WTC11 (cell line): ENCODE data around the gene COPB2. TPM values are rescaled to one million over a fixed set of nuclear protein-coding genes. Genes with fewer than 3 reads are reported as not detected.

ENCODE experiments used
- ATAC-seq: fragments of 200-7000 bp; cut with Tn5 transposase; 2 replicates; pipeline ENCODE4 v1.10.0; 2021; ENCODE audit warnings: mild to moderate bottlenecking, moderate library complexity
- CTCF ChIA-PET: fragments of 300-600 bp; sonication (Branson Sonifier 250); formaldehyde crosslinking; loops from one replicate; lab custom pipeline; 2021; ENCODE audit warnings: antibody characterized with exemption; lab: Charles Lee
- POLR2A ChIA-PET: fragments of 350-600 bp; sonication (Branson Sonifier 250); formaldehyde crosslinking; loops from one replicate; lab custom pipeline; 2021; ENCODE audit warnings: antibody characterized with exemption; lab: Charles Lee
- DNase-seq: peaks from one replicate; pipeline ENCODE4 v3.0.0; 2021; ENCODE audit warnings: low spot score
- H3K27ac Mint-ChIP-seq: 2 replicates; pipeline ENCODE4 v1.8.0; 2021; ENCODE audit warnings: mixed read lengths
- H3K27me3 Mint-ChIP-seq: 2 replicates; pipeline ENCODE4 v1.8.0; 2021; ENCODE audit warnings: low read depth, mild to moderate bottlenecking, moderate library complexity, mixed read lengths
- H3K36me3 Mint-ChIP-seq: 2 replicates; pipeline ENCODE4 v1.8.0; 2021; ENCODE audit warnings: mixed read lengths
- H3K4me1 Mint-ChIP-seq: 2 replicates; pipeline ENCODE4 v1.8.0; 2022; ENCODE audit warnings: mixed read lengths
- H3K4me3 Mint-ChIP-seq: 2 replicates; pipeline ENCODE4 v1.8.0; 2021; ENCODE audit warnings: mild to moderate bottlenecking, moderate library complexity, mixed read lengths
- H3K9me3 Mint-ChIP-seq: 2 replicates; pipeline ENCODE4 v1.8.0; 2021; ENCODE audit warnings: mixed read lengths
- ATF1 ChIP-seq: sonication (generic); formaldehyde crosslinking; IDR thresholded peaks from 2 replicates; pipeline ENCODE4 v1.8.1; 2023; ENCODE audit warnings: mild to moderate bottlenecking, moderate library complexity, missing genetic modification reagents
- CREB1 ChIP-seq: sonication (generic); formaldehyde crosslinking; IDR thresholded peaks from 2 replicates; pipeline ENCODE4 v1.8.0; 2023; ENCODE audit warnings: mild to moderate bottlenecking, missing genetic modification reagents
- FOXP4 ChIP-seq: sonication (generic); formaldehyde crosslinking; IDR thresholded peaks from 2 replicates; pipeline ENCODE4 v1.8.0; 2022; ENCODE audit warnings: mild to moderate bottlenecking, missing genetic modification reagents
- JUN ChIP-seq: sonication (generic); formaldehyde crosslinking; IDR thresholded peaks from 2 replicates; pipeline ENCODE4 v1.8.0; 2023; ENCODE audit warnings: mild to moderate bottlenecking, missing genetic modification reagents
- TCF7 ChIP-seq: sonication (generic); formaldehyde crosslinking; IDR thresholded peaks from 2 replicates; pipeline ENCODE4 v1.8.0; 2022; ENCODE audit warnings: mild to moderate bottlenecking, low read depth, missing genetic modification reagents, moderate library complexity
- ZNF219 ChIP-seq: sonication (generic); formaldehyde crosslinking; IDR thresholded peaks from 2 replicates; pipeline ENCODE4 v1.8.0; 2023; ENCODE audit warnings: missing genetic modification reagents, mild to moderate bottlenecking, borderline replicate concordance
- ZNF317 ChIP-seq: sonication (generic); formaldehyde crosslinking; IDR thresholded peaks from 2 replicates; pipeline ENCODE4 v1.8.1; 2023; ENCODE audit warnings: low read depth, mild to moderate bottlenecking, moderate library complexity, missing genetic modification reagents, borderline replicate concordance
- total RNA-seq: library from RNA; stranded (reverse); gene quantifications from 3 replicates; pipeline ENCODE4 v1.2.3, GENCODE V29; 2021
- TF ChIP-seq, protein P1 (sequence below): fragments of 250-450 bp; sonication (Bioruptor Pico); IDR thresholded peaks from 2 replicates; pipeline ENCODE4 v1.9.0; 2021; ENCODE audit warnings: moderate library complexity, mild to moderate bottlenecking, inconsistent platforms, borderline replicate concordance
- TF ChIP-seq, protein P2 (sequence below): fragments of 250-450 bp; sonication (Bioruptor Pico); conservative IDR thresholded peaks from 2 replicates; pipeline ENCODE4 v1.9.0; 2021; ENCODE audit warnings: mild to moderate bottlenecking

The COPB2 gene
- total RNA-seq, 1 experiment from 2014 or later = 141 TPM

- POLR2A ChIA-PET = no interaction called here
- no peaks in the 10 kb centered on the region for H3K36me3 Mint-ChIP-seq
- H3K27me3 Mint-ChIP-seq = peaks cover 22% of the 10 kb centered on the region
- H3K4me1 Mint-ChIP-seq = peaks cover 14% of the 10 kb centered on the region
- TF ChIP-seq JUN (CRISPR knock-in tag) = no peak
- no peak overlapping the region for H3K27ac Mint-ChIP-seq
- H3K4me3 Mint-ChIP-seq = no peak overlapping the region
- ATAC-seq (no peak), DNase-seq (no peak)
- CTCF ChIA-PET = no interaction called here
- H3K9me3 Mint-ChIP-seq = no peaks in the 10 kb centered on the region
Measured at GRCh38 chr3:139324456-139324855, 65.0 kb downstream of the COPB2 start.

- Mint-ChIP-seq H3K36me3 (no peaks in the 10 kb centered on the region), H3K9me3 (no peaks in the 10 kb centered on the region)
- no peak for ATAC-seq
- ChIA-PET POLR2A (interaction anchor here (0.6 kb wide), 1 partner anchor 229 kb away, joined by 3 read pairs; no protein-coding TSS in a partner anchor), CTCF (no interaction called here)
- no peak for TF ChIP-seq ZNF317
- TF ChIP-seq, protein P1, sequence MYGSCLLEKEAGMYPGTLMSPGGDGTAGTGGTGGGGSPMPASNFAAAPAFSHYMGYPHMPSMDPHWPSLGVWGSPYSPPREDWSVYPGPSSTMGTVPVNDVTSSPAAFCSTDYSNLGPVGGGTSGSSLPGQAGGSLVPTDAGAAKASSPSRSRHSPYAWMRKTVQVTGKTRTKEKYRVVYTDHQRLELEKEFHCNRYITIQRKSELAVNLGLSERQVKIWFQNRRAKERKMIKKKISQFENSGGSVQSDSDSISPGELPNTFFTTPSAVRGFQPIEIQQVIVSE (CRISPR knock-in tag) = no peak
- TF ChIP-seq, protein P2, sequence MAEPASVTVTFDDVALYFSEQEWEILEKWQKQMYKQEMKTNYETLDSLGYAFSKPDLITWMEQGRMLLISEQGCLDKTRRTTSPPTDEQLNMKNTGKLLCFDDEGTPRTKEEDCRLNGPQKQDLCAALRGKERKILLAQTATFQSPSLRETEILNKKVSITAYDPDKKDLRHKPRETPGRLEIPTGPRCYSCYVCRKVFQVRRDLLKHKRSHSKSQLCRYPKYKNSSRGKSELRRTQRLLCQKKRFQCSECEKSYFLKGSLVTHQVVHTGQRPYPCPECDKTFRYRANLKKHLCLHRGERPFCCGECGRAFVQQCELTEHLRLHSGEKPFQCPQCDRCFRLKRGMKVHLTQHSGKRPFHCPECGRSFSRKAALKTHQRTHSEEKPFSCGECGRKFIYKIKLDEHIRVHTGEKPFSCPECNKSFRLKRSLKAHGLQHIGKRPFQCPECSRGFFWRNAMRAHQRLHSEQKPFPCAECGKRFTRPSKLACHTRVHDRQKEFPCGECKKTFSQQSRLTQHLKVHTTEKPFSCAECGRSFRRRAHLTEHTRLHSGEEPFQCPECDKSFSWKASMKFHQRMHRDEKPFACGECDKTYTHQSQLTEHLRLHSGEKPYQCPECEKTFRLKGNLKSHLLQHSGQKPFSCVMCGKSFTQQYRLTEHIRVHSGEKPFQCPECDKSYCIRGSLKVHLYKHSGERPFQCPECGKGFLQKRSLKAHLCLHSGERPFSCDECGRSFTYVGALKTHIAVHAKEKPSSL (CRISPR knock-in tag) = no peak
- no peak for TF ChIP-seq TCF7
- no peak for TF ChIP-seq CREB1 (CRISPR knock-in tag)
- TF ChIP-seq, all 79 proteins: peak for 0
- no peak overlapping the region for H3K27ac Mint-ChIP-seq
- H3K4me3 Mint-ChIP-seq = no peak overlapping the region
- peaks cover 10% of the 10 kb centered on the region for H3K4me1 Mint-ChIP-seq
- no peak for DNase-seq
- peaks cover 9% of the 10 kb centered on the region for H3K27me3 Mint-ChIP-seq
Measured at GRCh38 chr3:139323146-139323545, 66.3 kb downstream of the COPB2 start.

- ChIA-PET POLR2A (interaction anchor here (0.6 kb wide), 1 partner anchor 230 kb away, joined by 3 read pairs; no protein-coding TSS in a partner anchor), CTCF (no interaction called here)
- Mint-ChIP-seq H3K9me3 (no peaks in the 10 kb centered on the region), H3K27ac (no peak overlapping the region), H3K4me3 (no peak overlapping the region), H3K27me3 (peaks cover 6% of the 10 kb centered on the region), H3K4me1 (peaks cover 10% of the 10 kb centered on the region), H3K36me3 (no peaks in the 10 kb centered on the region)
- no peak for ATAC-seq
- TF ChIP-seq, protein P1 (CRISPR knock-in tag) = no peak
- DNase-seq = no peak
Measured at GRCh38 chr3:139322346-139322745, 67.1 kb downstream of the COPB2 start.

GRCh38 chr3:139320551-139321309, 68.7 kb downstream of the COPB2 start:
- Mint-ChIP-seq H3K4me3 (no peak overlapping the region), H3K9me3 (no peaks in the 10 kb centered on the region)

More at GRCh38 chr3:139320551-139321309, 68.7 kb downstream of the COPB2 start:
- no peak overlapping the region for H3K27ac Mint-ChIP-seq
- DNase-seq (no peak), ATAC-seq (no peak)
- peaks cover 6% of the 10 kb centered on the region for H3K27me3 Mint-ChIP-seq
- H3K4me1 Mint-ChIP-seq = peaks cover 10% of the 10 kb centered on the region
- CTCF ChIA-PET = interaction anchor here (0.9 to 6.4 kb wide), 6 partner anchors 8 to 385 kb away, joined by 3 to 62 read pairs (median 18); no protein-coding TSS in a partner anchor
- POLR2A ChIA-PET = no interaction called here
- TF ChIP-seq ATF1 (no peak), FOXP4 (no peak), ZNF219 (CRISPR knock-in tag) (no peak), ZNF317 (no peak)
- no peaks in the 10 kb centered on the region for H3K36me3 Mint-ChIP-seq
